ENCODE measurements around the gene MBD2.

MBD2 gene

GRCh38 chr18:54161267-54161666, 63.2 kb downstream of the MBD2 start:
- in situ Hi-C loops (cut with HindIII; ENCODE audit: low sequenced_read_pairs), result no loop called here
- no peak for DNase-seq (ENCODE audit: low read depth, low spot score)
- TF ChIP-seq CTCF (IDR thresholded peaks at IDR 0.05; ENCODE audit: low read depth, low read length), result no peak
- H3K4me3 ChIP-seq (ENCODE audit: low read depth, low read length), result no peak overlapping the region

- in situ Hi-C loops (cut with HindIII; ENCODE audit: low sequenced_read_pairs), result no loop called here
- DNase-seq (ENCODE audit: low read depth, low spot score), result no peak
- no peak overlapping the region for H3K4me3 ChIP-seq (ENCODE audit: low read depth, low read length)
- no peak for TF ChIP-seq CTCF (IDR thresholded peaks at IDR 0.05; ENCODE audit: low read depth, low read length)
These were observed 64.6 kb downstream of the MBD2 start for GRCh38 chr18:54159906-54160305.

- no peak overlapping the region for H3K4me3 ChIP-seq (ENCODE audit: low read depth, low read length)
- in situ Hi-C loops (cut with HindIII; ENCODE audit: low sequenced_read_pairs), result no loop called here
- no peak for DNase-seq (ENCODE audit: low read depth, low spot score)
- no peak for TF ChIP-seq CTCF (IDR thresholded peaks at IDR 0.05; ENCODE audit: low read depth, low read length)
These were observed 66.7 kb downstream of the MBD2 start for GRCh38 chr18:54157646-54158385.

GRCh38 chr18:54155412-54155811, 69.1 kb downstream of the MBD2 start:
- no peak for TF ChIP-seq CTCF (IDR thresholded peaks at IDR 0.05; ENCODE audit: low read depth, low read length)
- H3K4me3 ChIP-seq (ENCODE audit: low read depth, low read length), result no peak overlapping the region
- no peak for DNase-seq (ENCODE audit: low read depth, low spot score)
- in situ Hi-C loops (cut with HindIII; ENCODE audit: low sequenced_read_pairs), result no loop called here

GRCh38 chr18:54154231-54154630, 70.2 kb downstream of the MBD2 start:
- no peak for TF ChIP-seq CTCF (IDR thresholded peaks at IDR 0.05; ENCODE audit: low read depth, low read length)
- no peak for DNase-seq (ENCODE audit: low read depth, low spot score)
- H3K4me3 ChIP-seq (ENCODE audit: low read depth, low read length), result no peak overlapping the region
- in situ Hi-C loops (cut with HindIII; ENCODE audit: low sequenced_read_pairs), result no loop called here

GRCh38 chr18:54151376-54151775, 73.1 kb downstream of the MBD2 start:
- in situ Hi-C loops (cut with HindIII; ENCODE audit: low sequenced_read_pairs), result no loop called here
- no peak for DNase-seq (ENCODE audit: low read depth, low spot score)
- TF ChIP-seq CTCF (IDR thresholded peaks at IDR 0.05; ENCODE audit: low read depth, low read length), result no peak
- H3K4me3 ChIP-seq (ENCODE audit: low read depth, low read length), result no peak overlapping the region
